Left colon (tissue), 2 donors: ENCODE data around the gene MAD1L1. TPM values are rescaled to one million over a fixed set of nuclear protein-coding genes. Genes with fewer than 3 reads are reported as not detected.

Experiments used
- ATAC-seq: fragments of 200-7000 bp; cut with Tn5 transposase; one replicate; pipeline ENCODE4 v1.9.1; 2020; ENCODE audit warnings: mild to moderate bottlenecking, moderate library complexity
- DNase-seq, 2 donors: peaks; one replicate each; pipeline ENCODE4 v3.0.0-alpha.2; 2020
- intact Hi-C, 2 donors: fragments of 100-400 bp; cut with DNase I in 1 of 2; cut with micrococcal nuclease in 1 of 2; formaldehyde crosslinking; loops; one replicate each; pipeline versions ENCODE4 v1.11.2 to v1.14.0; 2022; cut with DNase I, micrococcal nuclease
- total RNA-seq, 2 donors: library from RNA; stranded (reverse); fragmentation: NEBNext Ultra II Directional; extraction: Animal tissue kit (Norgen Biotek cat#: 25700); gene quantifications; one replicate each; pipeline ENCODE4 v1.2.1, GENCODE V29; 2021
- donor health status: DM: no; HTN: no; CAD: no.
- donor health status: DM: yes; HTN: yes; CAD: no.

MAD1L1 gene
- total RNA-seq, 2 donors from 2014 or later = 22.1 to 28.2 TPM

DNA sequence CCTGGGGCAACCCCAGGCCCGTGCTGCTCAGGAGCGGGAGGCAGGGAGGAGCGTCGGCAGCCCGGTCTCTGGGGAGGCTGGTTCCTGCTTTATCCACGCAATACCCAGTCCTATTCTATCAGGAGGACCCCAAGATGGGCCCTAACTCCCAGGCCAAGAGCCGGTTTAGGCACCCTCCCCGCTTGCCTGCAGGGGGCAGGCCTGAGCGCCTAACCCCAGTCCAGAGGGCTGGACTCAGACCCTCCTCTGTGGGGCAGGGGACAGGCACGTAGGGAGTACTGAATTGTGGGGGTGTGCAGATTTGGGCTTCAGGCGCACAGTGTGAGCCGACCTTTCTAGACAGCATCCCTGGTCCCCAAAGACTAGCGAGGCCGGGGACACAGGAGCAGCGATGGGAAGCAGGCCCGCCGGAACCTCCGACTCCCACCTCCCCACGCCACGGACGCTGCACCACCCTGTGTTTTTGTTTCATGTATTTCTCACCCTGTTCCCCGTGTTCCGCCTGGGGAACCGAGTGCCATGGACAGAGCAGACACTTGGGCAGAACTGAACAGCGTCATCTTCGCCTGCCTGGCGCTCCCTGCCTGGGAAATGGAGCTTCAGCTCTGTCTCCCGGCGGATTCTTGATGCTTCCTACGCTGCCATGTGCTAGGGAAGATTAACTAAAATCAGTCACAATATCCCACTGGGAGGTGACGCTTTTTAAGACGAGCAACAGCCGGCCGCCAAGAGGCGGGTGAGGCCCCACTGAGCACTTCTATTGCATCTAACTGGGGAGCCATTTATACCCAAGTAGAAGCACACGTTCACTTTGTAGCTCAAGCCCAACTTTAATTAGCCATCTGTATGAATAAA lies 14.6 kb upstream of the MAD1L1 start:
- ATAC-seq (peak; percentile 42), DNase-seq (no peak)
- intact Hi-C loops = no loop called here

DNA sequence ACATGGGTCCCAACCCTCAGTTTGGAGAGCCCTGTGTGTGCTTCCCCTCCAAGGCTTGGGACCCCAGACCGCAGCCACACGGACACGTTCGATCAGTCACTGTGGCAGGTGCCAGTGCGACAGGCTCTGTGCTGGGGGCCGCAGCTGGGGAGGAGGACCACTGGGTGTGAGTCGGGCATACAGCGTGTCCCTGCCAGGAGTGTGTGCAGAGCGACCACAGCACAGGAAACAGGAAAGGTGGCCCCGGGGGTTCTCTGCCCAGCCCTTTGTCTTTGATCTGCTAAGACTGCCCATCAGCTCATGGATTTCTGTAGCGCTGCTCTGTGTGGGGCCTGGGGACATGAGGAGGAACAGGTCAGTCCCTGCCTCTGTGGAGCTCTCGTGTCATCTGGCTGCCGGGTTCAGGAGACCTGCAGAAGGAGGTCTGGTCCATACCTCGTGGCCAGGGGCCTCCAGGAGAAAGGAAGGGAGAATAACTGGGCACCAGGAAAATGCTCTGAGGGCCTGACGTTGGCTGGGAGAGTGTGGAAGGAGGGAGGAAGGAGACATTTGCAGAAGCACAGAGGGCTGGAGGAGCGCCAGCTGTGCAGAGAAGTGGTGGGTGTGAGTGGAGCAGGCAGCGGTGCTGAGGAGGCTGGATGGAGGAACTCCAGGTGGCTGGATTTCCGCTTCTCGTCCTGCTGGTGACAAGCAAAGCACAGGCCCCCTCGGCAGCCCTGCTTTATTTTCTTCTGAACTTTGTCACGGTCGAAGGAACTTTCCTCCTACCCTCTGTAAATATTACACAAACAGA lies 13.3 kb upstream of the MAD1L1 start:
- ATAC-seq = no peak
- intact Hi-C loops = no loop called here
- DNase-seq = peak in 1 of 2 donors; percentile 44

DNA sequence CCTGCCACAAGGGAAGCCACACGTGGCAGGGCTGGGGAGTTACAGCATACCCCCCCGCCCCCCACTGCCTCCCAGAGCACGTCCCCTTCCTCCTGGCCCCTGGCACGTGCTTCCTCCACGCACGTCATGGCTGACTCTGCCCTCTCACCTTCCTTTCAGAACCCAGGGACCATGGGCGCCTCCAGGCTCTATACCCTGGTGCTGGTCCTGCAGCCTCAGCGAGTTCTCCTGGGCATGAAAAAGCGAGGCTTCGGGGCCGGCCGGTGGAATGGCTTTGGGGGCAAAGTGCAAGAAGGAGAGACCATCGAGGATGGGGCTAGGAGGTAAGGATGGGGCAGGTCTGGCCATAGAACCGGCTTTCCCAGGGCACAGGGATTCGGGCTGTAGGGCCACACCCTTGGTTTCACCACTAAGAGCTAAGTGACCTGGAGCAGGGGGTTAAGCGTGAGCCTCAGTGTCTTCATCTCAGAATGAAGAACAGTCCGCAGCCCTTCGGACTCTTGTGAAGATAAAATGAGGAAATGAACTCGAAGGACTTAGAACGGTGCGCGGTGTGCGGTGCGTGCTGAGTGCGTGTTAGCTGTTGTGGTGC lies 11.8 kb upstream of the MAD1L1 start:
- DNase-seq (no peak), ATAC-seq (no peak)
- intact Hi-C loops = no loop called here

DNA sequence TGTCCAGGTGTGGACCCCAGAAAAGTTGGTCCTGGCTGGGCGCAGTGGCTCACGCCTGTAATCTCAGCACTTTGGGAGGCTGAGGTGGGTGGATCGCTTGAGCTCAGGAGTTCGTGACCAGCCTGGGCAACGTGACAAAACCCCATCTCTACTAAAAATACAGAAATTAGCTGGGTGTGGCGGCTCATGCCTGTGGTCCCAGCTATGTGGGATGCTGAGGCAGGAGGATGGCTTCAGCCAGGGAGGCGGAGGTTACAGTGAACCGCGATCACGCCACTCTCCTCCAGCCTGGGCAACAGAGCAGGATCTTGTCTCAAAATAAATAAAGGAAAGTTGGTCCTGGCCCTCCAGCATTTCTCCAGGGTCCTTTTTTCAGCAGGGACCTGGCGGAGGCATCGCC lies 10.7 kb upstream of the MAD1L1 start:
- DNase-seq (no peak), ATAC-seq (no peak)
- intact Hi-C loops = no loop called here

DNA sequence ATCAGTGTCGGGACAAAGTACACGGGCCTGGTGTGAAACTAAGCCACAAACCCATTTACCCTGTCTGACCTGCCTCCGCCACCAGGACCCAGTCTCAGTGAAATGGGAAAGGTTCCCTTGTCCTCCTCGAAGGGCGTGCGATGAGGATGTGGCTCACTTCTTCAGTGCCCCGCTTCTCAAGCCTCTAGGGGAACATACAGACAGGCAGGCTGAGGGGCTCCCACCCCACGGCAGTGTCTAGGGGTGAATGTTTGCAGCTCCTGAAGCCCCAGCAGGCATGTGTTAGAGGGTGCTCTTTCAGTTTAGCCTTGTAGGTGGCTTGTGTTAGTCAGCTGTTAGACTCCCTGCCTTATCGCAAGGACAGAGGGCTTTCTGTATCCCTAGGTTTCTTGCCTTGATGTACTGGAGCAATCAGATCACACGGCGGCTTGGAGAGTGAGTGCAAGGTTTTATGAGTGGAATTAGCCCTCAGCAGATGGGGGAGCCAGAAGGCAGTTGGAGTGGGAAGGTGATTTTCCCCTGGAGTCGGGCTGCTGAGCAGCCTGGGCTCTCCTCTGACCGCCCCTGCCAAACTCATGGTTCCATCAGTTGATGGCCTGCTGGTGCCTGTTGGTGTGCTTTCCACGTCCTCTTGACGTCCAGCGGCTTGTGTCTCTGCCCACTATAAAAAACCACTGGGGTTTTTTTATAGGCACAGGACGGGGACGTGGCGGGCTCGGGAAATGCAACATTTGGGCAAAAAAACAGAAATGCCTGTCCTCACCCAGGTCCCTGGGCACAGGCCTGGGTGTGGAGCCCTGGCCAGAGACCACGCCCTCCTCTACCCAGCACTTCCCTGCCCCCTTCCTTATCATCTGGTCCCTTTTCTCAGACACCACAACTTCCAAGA lies 10.0 kb upstream of the MAD1L1 start:
- DNase-seq = peak in 1 of 2 donors; percentile 34
- intact Hi-C loops = no loop called here
- ATAC-seq = peak; percentile 37

DNA sequence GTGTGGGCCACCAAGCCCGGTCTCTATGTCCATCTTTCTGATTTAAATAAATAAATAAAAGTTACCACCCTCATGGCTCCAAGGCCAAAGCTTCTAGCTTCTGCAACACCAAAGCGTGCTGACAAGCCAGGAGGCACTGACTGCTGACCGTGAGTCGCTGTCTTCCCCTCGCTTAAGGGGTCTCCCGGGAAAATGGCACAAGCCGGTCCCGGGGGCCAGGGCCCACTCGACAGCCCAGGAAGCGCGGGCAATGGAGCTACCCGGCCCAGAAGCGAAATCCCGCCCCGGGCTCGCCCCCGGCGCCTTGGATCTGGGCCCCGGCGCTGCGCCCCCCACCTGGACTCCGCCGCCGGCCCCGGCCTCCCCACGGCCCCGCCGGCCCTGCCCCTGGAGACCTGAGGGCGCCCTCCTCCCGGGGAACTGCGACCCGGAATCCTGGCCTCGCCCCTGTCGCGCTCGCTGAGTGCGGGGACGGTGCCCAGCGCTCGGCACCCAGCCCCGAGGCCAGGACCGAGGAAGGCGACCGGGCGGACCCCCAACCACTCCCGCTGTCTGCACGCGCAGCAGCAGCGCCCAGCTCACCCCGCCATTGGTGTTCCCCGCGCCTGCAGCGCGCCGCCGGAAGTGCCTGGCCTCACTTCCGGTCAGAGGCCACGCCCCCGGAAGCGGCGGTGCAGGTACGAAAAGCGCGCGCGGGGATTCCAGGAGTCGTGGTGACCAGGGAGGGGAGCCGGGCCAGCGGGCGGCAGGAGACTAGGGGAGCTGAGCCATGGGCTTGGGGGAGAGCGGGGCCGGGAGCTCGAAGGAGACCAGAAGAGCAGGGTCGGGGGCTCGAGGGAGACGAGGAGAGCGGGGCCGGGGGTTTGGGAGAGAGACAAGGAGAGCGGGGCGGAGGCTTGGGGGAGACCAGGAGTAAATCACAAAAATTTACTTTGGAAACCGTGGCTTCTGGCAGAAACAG lies 9.1 kb upstream of the MAD1L1 start, which contains the start of the genes MRM2 and NUDT1:
TSS of gene MRM2 (minus strand) at position 626 of the 961 bp plus-strand sequence. CDS start at position 590, 36 bp downstream.
TSS of gene NUDT1 (plus strand) at position 647 of the 961 bp plus-strand sequence. CDS start 2,349 bp downstream, outside the sequence.
- DNase-seq = peak; percentile 77 to 91
- intact Hi-C loops = no loop called here
- peak; percentile 96 for ATAC-seq

DNA sequence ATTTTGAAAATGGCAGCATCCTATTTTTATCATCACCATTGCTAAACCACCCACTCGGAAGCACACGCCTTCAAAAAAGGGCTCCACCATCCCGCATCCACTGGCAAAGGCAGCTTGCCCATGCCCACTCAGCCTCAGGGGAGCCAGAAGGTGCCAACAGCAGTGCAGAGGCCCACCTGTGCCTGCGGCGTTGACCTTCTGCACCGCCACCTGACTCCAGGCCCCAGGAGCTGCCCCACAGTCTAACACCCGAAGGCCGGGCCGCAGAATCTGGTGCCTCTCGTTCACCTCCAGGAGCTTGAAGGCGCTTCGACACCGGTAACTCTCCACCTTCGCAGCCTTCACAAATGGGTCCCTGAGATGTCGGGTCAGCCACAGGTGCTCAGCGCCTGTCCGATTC lies 6.5 kb upstream of the MAD1L1 start:
- ATAC-seq (no peak), DNase-seq (no peak)
- intact Hi-C loops = no loop called here

DNA sequence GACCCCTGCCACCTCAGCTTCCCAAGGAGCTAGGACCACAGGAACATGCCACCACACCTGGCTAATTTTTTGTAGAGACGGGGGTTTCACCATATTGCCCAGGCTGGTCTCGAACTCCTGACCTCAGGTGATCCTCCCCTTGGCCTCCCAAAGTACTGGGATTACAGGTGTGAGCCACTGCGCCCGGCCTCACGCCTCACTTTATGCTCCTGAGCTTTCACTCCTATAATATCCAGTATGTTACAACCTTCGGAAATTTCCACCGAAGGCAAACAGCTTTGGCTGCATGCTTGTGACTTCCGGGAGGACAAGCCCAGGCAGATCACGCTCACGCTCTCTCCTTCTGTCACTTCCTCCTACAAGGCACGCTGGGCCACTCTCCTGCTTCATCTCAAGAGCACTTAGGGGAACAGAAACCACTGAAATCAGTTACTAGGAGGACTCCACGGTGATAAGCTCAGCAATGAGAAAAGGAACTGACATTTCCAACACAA lies 4.4 kb upstream of the MAD1L1 start:
- peak; percentile 47 to 54 for DNase-seq
- intact Hi-C loops = no loop called here
- no peak for ATAC-seq

DNA sequence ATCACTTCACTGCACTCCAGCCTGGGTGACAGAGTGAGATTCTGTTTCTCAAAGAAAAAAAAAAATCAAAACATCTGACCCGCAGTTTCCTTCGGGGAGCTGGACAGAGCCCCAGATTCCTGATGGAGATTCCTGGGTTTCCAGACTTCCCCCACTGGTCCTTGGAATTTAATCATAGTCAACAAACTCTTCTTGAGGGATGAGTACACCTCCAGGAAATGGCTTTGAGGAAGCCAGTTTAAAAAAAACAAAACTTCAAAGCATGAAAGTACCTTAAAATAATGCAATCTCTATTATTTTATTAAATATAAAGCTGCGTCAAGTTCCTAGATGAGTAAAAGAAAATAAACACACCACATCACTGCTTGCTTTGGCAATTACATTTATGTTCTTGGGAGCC lies 1.2 kb upstream of the MAD1L1 start:
- ATAC-seq (no peak), DNase-seq (no peak)
- intact Hi-C loops = no loop called here

DNA sequence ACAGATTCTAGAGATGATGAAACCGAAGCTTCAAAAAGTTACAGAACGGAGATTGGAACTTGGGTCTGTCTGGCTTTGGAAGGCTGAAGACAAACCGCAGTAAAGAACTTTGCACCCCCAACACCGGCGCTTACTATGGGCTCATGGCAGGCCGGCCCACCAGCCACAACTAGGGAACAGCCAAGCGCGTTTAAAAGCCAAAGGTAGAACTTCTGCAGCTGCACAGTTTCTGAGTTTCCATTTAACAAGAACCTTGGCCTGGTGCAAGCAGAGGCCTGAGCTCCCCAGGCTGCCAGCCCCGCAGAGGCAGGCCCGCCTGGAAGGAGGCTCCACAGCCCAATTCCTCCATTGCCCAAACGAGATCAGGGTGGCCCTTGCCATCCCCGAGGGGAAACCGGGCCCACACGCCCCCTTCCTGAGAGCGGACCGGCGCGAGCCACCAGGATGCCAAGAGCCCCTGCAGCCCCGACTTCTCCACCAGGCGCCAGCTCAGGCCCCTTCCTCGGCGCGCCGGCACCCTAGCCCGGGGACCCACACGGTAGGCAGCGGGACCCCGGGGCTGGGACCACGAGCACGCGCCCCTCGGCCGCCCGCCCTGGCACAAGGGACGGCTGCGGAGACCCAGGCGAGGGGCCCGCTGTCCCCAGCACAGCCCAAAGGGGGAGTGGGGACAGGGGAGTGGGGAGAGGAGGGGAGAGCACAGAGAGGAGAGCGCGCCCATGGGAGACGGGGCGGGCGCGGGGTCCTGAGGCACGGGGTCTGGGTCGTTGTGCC lies 566 bp downstream of the MAD1L1 start:
- intact Hi-C loops = no loop called here
- peak; percentile 43 for ATAC-seq
- peak in 1 of 2 donors; percentile 38 for DNase-seq

DNA sequence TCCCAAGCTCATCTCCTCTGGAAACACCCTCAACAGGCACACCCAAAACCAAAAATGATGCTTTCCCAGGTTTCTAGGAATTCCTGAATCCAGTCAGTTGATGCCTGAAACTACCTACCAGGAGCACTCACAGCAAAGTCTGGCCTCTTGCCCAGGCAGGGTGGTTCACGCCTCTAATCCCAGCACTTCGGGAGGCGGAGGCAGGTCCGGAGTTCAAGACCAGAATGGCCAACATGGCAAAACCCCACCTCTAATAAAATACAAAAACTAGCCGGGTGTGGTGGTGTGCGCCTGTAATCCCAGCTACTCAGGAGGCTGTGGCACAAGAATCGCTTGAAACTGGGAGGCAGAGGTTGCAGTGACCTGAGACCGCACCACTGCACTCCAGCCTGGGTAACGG lies 1.9 kb downstream of the MAD1L1 start:
- intact Hi-C loops = no loop called here
- DNase-seq (peak in 1 of 2 donors; percentile 30), ATAC-seq (peak; percentile 31)

DNA sequence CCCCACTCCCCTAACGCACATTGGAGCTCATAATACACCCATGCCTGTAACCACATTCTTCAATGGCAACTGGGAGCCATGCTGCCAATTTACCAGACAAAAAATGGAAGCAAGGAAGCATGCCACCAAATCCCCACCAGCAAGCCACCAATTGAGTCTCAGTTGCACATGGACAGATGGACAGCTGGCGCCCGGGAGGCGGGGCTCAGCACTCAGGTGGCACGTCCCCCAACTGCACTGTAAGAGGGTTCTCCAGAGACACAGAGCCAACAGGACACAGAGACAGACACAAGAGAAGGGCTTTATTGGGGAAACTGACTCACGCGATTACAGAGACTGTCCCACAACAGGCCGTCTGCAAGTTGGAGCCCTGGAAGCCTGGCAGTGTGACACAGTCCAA lies 2.5 kb downstream of the MAD1L1 start:
- ATAC-seq = no peak
- no peak for DNase-seq
- intact Hi-C loops = no loop called here

DNA sequence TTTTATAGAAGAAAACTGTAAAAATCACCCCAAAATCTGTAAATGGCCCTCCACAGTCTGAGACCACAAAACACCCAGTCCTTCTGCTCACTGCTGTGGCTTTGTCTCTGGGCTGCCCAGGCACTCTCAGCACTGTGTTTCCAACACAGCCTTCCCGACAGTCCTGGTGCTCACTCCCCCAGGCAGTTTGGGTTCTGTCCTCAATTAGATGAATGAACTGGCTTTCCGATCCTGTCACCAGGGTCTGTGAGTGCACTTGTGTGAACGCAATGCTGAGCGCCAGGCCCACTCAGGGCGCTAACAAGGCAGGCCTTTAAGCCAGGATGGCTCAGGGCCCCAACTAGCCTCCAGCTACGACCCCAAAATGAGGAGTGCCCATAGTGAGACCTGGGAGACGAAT lies 3.3 kb downstream of the MAD1L1 start:
- no peak for ATAC-seq
- no peak for DNase-seq
- intact Hi-C loops = no loop called here

DNA sequence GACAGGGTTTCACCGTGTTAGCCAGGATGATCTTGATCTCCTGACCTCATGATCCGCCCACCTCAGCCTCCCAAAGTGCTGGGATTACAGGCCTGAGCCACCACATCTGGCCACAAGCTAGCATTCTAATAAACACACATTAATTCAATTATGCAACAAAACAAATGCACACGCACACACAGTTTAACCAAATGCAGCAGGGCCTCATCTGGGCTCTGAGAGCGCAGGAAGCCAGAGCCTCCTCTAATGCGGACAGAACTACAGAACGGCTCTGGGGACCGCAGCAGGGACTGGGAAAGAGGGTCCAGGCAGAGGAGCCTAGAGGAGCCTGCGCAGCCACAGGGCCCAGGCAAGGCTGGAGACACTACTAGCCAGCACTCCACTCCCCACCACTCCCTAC lies 3.8 kb downstream of the MAD1L1 start:
- ATAC-seq (no peak), DNase-seq (no peak)
- intact Hi-C loops = no loop called here

DNA sequence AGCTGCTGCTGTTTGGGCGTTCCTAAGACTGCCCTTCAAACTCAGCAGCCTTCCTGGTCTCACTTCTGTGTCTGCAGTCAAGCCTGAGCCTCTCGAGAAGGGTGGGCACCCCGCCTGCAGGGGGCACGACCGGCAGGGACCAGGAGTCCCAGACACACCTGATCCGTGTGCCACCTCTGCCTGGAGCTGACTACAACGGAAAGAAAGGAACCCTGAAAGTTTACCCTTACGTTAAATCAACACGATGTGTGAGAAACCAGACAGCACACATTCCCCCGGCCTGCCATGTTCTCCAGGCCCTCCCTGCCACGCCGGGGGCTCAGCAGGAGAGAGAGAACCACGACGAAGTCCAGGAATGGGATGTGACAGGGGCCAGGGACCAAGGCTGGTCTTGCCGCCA lies 5.0 kb downstream of the MAD1L1 start:
- intact Hi-C loops = no loop called here
- DNase-seq (no peak), ATAC-seq (no peak)

DNA sequence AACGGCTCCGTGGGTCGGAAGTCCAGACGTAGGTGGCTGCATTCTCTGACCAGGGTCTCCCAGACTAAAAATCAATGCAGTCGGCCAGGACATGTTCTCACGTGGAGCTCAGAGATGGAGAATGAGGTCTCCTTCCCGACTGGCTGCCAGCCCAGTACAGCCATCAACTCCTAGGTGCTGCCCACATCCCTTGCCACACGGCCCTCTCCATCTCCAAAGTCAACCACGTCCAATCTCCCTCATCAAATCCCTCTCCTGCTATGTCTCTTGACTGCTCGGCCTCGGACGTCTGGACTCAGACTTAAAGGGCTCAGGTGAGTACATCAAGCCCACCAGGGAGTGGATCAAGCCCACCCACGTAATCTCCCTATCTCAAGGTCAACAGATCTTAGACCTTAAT lies 6.9 kb downstream of the MAD1L1 start:
- intact Hi-C loops = no loop called here
- ATAC-seq (no peak), DNase-seq (no peak)

DNA sequence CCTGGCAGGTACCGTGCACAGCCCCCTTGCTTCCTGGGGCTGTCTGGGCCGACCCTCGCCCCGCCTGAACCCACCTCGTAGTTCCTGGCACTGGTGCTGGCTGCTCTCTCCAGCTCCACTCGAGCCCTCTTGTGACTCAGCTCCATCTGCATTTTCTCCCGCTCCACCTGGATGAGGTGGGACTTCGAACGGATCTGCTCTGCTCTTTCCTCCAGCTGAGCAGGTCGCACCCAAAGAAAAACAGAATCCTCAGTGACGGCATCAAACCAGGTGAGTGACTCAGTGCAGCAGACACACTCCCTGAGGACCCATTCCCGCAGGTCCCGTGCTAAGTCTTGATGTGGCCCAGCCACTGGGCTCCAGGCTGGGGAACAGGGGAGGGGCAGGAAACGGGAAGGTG lies 7.4 kb downstream of the MAD1L1 start:
- intact Hi-C loops = no loop called here
- DNase-seq = no peak
- ATAC-seq = no peak
